ENCODE data around the gene AEBP1.

The AEBP1 gene

DNA sequence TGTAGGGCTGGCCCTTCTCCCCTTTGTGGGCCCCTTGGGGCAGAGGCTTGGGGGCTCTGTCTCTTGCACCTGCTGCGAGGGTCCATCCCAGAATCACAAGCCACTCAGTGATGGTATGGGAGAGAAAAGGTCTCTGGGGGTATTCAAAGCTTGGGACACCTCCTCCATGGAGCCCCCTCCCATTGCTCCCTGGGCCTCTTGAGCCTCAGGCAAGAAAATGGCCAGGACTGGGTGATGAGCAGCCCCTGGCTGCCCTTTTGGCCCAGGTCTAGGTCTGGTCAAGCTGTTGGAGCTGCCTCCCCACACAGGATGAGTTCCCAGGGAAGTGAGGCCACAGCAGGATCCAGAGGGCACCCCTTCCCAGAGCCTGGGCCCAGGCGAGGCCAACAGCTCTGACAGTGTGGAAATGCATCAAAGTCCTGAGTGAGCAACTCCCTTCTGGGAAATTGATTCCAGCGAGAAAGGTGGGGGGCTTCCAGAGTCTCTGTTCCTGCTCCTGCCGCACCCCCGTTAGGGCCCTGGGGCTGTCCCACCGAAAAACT, 40.4 kb downstream of the AEBP1 start:
- no peak for DNase-seq

DNA sequence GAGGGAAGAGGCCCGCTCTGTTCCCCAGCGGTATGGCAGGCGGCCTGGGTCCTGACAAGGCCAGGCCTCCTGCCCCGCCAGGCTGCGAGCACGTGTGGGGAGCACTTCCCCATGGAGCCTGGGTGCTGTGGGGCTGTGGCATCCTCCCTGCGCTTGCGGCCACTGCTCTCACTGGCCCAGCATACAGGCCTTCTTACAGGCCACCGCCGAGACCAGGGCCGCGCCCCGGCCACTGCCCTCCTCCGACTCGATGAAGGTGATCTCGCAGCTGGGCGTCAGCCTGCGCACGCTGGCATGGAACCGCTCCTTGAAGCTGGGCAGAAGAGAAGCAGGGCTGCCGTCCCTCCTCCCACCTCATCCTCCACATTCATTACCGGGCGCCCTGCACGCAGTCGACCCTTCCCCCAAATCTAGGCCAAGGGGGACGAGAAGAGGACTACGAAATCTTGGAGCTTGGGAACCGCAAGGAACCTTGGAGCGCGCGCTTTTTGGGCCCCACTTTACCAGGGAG, 40.9 kb downstream of the AEBP1 start:
- no peak for DNase-seq

DNA sequence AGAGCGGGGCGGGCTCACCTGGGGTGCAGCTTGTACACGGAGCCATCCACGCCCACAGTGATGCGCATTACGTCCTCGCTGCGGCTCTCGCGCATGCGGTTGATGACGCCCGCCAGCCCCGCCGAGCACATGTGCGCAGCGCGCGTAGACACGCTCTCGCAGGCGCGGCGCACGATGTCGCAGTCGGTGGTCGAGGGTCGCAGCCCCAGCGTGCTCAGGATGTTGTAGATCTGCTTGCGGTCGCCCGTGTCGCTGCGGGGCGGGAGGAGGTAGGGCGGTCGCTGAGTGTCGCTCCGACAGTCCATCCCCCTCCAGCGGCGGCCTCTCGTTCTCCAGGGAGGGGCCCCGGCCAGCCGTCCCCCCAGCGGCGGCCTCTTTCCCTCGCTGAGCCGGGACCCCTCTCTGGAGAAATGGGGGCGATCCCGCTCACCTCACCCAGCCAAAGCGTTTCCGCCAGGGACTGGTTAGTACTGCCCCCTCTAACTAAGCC, 41.4 kb downstream of the AEBP1 start:
- DNase-seq, result peak; percentile 35

DNA sequence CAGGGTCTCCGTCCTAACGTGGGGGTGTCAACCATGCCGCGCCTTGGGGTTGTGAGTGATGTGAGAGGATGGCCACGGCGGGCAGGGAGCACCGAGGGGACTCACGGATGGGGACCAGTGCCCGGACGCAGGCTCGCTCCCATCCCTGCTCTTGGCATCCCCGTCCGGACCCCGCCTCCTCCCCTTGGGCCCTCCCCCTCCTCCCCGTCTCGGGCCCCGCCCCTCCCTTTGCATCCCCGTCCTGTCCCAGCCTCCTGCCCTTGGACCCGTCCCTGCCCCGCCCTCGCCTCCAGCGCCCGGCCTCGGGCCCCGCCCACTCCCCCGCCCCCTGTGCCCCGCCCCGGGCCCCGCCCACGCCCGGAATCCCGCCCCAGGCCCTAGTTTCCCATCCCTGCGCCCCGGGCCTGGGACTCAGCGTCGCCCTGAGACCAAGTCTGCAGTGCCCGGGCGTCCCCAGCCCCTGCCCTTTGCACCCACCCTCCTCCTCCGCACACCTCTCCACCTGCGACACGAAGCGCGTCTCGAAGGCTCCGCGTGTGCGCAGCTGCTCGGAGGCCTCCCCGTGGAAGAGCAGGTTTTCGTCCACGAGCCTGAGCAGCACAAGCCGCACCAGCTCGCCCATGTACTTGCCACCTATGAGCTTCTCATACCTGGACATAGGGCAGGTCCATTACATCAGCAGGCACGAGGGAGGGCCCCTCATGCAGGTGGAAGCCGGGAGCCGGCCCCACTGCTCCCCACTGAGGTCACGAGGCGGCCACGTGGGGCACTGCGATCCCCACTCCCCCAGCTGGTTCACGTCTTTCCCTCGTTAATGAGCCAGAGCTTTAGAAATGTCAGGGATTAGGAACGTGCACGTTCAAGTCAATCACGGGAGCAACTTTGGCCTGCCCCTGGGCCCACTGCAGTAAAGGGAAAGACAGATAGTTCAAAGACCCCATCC, 42.1 kb downstream of the AEBP1 start:
- DNase-seq, result peak; percentile 78

DNA sequence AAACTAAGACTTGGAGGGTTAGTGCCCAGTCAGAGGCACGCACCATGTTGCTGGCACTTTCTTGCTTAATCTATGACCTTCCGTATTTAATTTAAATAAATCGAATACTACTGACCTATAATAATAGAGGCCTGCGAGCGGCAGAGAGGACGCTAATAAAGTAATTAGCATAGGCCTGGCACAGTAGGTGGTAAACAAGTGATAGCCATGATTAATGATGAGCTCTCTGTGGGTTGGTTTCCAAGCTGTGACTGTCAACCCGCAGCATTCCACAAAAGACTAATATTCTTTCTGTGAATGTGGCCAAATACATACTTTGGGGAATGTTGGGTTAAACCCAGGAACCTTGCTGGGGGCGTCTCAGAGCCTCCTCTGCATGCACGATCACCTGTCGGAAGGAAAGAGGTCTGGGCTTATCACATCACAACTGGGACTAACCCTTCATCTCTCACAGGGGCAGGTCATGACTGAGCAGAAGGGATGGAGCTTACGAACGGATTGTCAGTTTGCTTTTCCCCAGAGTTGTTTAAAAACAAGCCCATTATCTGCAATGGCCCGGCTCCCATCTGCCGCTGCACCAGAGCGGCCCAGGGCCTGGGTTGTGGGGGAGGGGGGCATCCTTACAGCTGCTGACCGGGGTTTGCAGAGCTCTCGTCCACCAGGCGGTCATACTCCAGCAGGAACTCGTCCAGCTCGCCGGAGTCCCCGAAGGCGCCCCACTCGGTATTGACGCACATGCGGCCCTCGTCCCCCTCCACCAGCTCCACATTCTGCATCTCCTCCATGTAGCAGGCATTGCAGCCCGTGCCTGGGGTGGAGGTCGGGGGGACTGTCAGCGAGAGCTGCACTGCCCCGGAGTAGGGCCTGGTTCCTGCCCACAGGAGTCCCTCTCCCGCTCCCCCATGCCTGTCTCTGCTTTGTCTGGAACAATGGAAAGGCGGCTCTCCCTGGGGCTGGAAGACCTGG, 43.2 kb downstream of the AEBP1 start:
- no peak for DNase-seq

DNA sequence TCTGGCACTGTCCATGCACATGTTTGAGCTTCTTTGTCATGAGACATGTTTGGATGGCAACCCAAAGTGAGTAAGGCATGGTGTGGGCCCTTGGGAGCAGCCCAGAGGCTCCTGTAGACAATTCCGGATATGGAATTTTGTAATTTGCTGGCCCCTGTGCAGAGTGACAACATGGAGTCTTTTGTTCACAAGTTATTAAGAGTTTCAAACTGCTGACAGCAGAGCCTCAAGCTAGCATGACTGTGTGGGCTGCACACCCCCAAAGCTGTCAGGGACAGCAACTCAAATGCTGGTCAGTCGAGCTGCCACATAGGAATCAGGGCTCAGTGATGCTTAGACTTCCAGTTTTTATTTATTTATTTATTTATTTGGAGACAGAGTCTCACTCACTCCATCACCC, 44.0 kb downstream of the AEBP1 start:
- no peak for DNase-seq

DNA sequence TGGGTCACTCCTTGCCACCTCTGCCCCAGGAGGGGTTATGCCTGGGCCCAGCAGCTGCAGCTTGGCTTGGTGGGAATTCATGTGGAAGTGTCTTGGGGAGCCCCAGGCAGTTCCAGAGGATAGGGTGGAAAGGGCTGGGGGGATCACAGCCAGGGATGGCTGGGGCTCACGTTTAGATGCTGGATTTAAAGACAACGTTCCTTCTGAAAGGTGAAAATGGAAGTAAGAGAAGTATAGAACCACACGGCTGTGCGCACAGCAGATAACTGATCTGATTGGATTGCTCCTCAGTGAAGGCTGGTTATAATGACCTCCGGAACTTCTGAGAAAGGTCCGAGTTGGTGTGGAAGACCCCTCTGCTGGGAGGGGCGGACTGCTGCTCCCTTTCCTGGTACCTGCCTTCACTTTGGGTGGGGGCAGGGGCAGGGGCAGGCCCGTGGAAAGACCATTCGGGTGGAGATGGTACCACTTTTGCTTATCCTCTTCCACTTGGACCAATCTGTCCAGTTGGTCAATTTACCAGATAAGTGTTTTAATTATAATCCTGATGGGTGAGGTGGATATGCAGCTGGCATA, 44.9 kb downstream of the AEBP1 start:
- DNase-seq, result no peak

DNA sequence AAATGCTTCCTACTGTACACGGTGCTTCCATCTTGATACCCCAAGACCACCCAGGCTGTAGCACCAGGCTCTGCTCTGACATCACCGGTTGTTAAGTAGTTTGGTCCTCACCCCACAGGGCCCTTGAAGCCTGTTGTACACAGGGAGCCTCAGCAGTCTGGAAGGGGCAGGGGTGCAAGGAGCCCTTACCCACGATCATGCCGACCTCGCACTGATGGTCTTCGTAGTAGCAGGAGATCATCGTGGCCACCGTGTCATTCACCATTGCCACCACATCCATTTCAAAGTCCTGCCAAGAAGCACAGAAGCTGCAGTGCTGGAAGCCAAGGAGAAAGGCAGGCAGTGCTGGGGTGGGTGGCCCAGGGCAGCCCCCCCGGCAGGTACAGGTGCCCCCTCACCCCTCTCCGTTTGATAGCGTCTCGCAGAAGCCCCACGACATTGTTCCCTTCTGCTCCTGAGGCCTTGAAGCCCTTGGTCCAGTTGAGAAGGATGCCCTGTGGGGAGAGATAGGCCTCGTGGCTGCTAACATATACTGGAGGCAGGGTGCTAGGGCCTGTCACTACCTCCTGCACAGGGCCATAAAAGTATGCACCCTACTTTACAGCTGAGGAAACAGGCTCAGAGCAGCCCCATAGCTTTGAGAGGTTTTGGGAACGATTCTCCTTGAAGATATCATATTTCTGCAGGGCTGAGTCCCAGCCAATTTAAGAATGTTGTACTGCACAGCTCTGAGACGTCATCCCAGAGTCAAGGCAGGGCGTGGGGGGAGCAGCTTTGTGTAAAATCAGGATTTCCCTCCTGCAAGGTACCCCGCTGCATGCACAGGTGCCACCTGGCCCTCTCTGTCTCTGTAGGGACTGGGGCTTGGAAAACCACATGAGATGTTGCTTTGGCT, 45.7 kb downstream of the AEBP1 start:
- no peak for DNase-seq

DNA sequence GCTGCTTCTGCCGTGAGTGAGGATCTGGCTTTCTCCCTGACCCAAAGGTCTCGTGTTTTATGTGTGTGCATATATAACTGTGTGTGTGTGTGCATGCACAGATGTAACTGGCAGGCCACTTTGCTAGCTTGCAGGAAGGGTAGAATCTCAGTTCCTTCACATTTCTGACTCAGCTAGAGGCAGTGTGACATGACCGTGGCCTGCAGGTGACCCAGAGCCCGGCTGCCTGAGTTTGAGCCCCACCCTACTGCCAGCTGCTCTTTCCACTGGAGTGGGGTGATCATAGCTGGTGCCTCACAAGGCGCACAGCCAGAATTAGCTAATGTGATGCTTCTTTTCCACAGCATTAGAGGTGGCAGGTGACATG, 46.3 kb downstream of the AEBP1 start:
- no peak for DNase-seq

DNA sequence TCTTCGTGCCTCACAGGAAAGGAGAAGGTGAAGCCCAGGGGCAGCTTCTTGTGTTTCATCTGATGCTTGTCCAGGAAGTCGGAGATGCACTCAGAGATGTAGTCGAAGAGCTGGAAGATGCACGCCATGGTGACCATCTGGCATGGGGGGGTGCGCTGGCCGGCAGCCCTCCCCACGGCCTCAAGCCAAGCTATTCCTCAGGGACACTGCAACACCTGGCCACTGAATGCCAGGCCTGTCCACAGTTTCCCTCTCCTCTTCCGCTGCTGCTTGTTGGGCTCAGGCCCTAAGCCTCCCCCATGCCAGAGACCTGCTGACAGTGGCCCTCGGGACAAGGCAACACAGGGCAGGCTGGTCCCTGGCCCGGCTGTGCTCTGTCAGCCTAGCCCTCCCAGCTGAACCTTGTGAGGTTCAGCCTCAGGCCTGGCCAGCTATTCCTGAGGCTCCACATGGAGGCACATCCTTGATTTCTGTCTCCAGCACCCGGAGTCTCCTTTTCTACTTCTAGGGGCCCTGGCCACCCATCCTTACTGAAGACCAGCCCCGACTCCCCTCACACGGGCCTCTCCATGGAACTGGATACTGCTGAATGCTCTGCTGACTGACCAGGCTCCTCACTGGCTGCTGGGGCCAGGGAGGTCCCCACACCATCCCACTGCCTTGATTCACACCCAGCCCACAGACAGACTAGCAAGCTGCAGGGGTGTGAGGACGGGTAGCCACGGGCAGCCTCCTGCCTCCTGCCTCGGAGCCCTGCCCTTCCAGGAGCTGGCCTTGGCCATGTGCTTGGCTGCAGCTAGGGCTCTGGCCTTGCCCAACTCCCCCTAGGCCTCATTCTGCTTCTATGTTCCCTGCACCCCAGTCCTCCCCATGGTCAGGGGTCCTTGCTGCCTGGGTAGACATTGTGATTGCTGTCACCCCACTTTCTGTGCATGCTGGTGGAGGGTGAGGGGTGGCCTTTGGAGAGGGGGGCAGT, 47.1 kb downstream of the AEBP1 start:
- DNase-seq, result no peak

DNA sequence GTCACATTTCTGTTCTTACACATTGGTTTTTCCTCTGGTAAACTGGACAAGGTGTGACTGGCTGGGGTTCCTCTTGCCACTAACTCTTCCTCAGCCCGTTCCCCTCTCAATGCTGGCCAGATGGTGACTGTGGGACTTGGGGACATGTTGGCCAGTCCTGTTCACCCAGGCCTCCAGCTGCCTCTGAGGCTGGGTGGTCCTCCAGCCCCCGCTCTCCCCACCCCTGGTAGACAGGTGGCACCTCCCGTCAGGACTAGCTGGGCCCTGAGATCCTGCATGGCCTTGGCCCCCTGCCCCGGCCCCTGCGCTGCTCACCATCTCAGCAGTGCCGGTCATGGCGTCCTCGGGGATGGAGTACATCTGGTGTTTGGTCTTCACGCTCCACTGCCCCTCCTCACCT, 47.8 kb downstream of the AEBP1 start:
- no peak for DNase-seq

DNA sequence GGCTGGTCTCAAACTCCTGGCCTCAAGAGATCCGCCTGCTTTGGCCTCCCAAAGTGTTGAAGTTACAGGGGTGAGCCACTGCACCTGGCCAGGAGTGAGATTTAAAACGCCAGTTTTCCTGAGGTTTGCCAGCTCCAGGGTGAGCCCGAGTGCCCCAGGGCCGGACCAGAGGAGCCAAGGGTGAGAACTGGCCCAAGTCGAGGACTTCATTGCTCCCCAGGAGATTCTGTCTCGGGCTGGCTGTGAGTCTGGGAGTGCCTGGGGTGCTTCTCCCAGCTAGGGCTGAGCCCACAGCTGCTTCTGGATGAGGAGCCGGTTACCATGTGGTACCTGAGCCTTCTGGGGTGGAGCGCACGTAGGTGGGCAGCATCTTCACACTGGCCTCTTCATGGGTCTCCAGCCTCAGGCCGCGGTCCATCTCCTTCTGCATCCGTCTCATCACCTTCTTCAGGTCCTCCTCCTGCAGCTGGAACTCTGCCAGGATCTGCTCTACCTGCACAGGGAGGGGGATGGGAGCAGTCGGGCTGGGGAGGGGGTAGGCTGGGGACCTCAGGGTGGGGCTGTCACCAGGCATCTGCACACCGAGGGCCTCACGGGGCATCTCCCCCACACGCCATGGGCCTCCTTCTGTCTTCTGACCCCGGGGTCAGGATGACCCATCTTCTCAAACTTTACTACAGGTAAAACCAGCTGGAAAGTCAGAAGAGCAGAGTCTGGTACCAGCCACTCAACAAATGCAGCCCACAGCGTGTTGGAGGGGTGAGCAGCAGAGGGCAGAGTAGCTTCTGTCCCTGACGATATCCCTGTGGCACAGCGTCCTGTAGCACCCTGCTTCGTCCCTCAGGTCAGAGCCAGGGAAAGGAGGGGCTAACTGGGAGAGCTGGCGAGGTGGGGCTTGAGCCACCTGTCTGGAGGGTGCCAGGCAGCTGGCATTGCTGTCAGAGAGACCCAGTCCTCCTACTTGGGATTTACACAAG, 49.1 kb downstream of the AEBP1 start:
- DNase-seq, result no peak

DNA sequence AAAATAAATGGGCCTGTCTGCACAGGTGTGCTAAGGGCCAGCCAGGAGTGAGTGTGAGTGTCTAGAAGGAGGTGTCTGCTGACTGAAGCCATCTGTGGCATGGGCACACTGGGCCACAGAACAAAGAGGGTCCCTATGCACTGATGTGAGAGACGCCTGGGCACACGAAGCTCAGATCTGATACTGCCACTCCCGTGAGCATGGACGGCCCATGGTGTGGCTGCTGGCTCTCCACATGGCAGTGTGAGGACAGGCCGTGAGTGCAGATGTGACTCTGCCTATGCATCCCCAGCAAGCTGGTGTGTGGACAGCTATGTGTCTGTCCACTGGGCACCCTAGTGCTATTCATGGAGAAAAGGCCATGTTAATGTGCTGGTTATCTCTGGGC, 49.8 kb downstream of the AEBP1 start:
- no peak for DNase-seq

DNA sequence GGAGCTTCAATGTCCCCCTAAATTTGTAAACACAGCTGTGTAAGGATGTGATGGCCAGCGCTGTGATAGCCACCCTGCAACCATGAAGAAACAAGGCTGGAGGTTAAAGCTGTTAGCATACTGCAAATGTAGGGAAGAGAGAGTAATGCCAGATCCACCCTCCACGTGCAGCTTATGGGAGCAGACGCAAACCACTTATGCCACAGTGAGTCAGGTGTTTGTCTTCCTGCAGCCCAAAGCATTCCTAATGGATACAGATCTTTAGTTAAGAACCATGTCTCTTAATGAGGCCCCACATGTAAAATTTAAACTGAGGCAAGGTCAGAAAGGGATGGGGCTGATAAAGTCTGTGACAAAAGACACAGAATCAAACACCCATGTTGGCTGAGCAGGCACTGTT, 50.6 kb downstream of the AEBP1 start:
- no peak for DNase-seq

DNA sequence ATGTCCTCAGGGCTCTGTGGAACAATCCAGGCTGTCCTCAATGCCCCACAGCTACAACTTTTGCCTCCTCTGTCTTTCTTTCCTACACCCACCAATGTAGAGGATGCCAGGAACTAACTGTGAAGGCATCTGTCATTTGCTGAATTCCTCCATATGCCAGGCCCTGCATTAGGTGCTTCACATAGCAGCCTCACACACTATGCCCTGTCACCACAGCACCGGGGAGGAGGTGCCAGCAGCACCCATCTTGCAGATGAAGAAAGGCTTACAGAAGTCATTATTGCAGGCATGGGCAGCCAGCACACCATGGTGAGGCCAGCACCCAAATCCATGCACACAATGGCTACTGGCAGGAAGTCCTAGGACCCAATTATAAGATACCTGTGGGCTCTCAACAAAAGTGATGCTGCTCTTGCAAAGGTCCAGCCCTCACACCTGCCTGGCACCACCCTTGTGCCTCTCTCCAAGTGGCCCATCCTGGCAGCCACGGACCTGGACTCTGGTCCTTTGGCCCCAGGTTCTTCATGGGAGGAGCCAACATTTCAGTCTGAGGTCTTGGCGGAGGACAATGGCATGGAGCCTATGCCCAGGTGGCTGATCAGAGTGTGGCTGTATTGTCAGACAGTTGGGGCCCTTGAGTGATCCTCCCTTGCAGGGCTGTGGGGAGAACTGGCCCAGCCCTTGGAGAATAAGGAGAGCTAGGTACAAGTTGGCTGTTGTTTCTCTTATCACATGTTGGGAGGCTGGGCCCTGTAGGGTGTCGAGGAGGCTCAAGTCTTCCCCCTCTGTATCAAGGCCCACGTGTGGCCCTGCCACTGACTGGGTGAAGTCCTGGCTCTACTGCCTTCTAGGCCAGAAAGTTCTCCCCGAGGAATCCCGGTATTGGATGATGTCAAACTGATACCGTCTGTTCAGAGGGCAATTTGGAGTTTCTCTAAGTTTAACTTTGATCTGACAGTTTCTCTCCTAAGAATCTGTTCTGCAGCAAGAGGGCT, 51.3 kb downstream of the AEBP1 start:
- no peak for DNase-seq

DNA sequence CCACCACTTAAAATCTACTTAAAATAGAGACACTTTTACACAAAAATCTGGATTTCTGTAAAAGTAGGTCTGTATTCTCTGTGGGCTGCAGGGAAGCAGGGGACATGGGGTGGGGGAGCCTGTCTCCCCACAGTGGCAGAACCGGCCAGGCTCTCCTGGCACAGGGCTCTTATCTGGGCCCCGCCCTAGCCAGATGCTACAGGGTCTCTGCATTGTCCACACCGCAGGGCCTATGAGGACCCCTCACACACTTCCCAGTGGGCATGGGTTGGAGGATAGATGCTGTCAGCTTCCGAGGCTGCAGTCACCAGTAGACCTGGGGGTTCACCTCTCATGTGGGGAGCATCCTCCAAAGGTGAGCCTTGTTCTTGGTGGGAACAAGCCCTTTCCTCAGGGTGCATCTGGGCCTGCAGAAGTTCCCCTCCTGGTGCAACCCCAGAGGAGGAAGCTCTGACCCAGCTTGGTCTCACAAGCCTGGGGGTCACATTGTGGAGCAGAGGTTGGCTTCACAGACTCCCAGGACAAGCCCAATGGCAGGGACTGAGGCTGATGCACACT, 52.4 kb downstream of the AEBP1 start:
- no peak for DNase-seq
